Spleen (tissue), 13 donors: Measurements from ENCODE around the gene AGTR2. TPM values are rescaled to one million over a fixed set of nuclear protein-coding genes. Genes with fewer than 3 reads are reported as not detected.
"Not testable (repeated sequence)": the region's sequence is repeated elsewhere in the genome, so short reads cannot be mapped to it uniquely, and the experiment has no call there.

ENCODE experiments used
- DNase-seq: peaks from one replicate; pipeline ENCODE4 v3.0.0-alpha.2; 2020
- H3K27ac ChIP-seq, 8 donors: fragments of 200-600 bp; sonication (generic) in 7 of 8; 1 replicate in 4 of 8; 2 replicates in 4 of 8; pipeline versions ENCODE4 v1.5.0 to v1.8.0; 2016 to 2021; ENCODE audit warnings: inconsistent platforms in 4 of 8, mild to moderate bottlenecking in 4 of 8, moderate library complexity in 1 of 8
- H3K27me3 ChIP-seq, 7 donors: fragments of 200-600 bp; sonication (generic) in 6 of 7; replicated peaks in 1 of 7; 1 replicate in 4 of 7; 2 replicates in 3 of 7; pipeline versions ENCODE4 v1.5.0 to v1.8.0; 2016 to 2021; ENCODE audit warnings: inconsistent platforms in 3 of 7, mild to moderate bottlenecking in 1 of 7
- H3K36me3 ChIP-seq, 6 donors: fragments of 200-600 bp; sonication (generic) in 5 of 6; 1 replicate in 4 of 6; 2 replicates in 2 of 6; pipeline versions ENCODE4 v1.5.0 to v1.8.0; 2016 to 2021; ENCODE audit warnings: inconsistent platforms in 2 of 6
- H3K4me1 ChIP-seq, 6 donors: fragments of 200-600 bp; sonication (generic) in 5 of 6; 1 replicate in 3 of 6; 2 replicates in 3 of 6; pipeline versions ENCODE4 v1.5.0 to v1.8.0; 2016 to 2021; ENCODE audit warnings: inconsistent platforms in 3 of 6
- H3K4me3 ChIP-seq, 8 donors: fragments of 200-600 bp; sonication (generic) in 7 of 8; 1 replicate in 4 of 8; 2 replicates in 4 of 8; pipeline versions ENCODE4 v1.5.0 to v1.8.0; 2016 to 2021; ENCODE audit warnings: inconsistent platforms in 4 of 8, mild to moderate bottlenecking in 4 of 8, moderate library complexity in 2 of 8
- H3K9me3 ChIP-seq, 8 donors: fragments of 200-600 bp; sonication (generic) in 7 of 8; 1 replicate in 4 of 8; 2 replicates in 4 of 8; pipeline versions ENCODE4 v1.5.0 to v1.8.0; 2016 to 2021; ENCODE audit warnings: inconsistent platforms in 4 of 8
- CTCF ChIP-seq, 11 experiments: fragments of 200-600 bp in 7 of 11; fragments of 450-650 bp in 4 of 11; sonication (generic) in 4 of 11; IDR thresholded peaks in 8 of 11; conservative IDR thresholded peaks in 3 of 11; 1 replicate in 7 of 11; 2 replicates in 4 of 11; pipeline versions ENCODE4 v1.4.0 to v1.8.0; 2016 to 2021; ENCODE audit warnings: antibody characterized with exemption in 11 of 11, inconsistent platforms in 4 of 11, mild to moderate bottlenecking in 1 of 11
- POLR2A ChIP-seq, 3 donors: fragments of 450-650 bp; IDR thresholded peaks; one replicate each; pipeline ENCODE4 v1.5.1; 2017; ENCODE audit warnings: antibody characterized with exemption in 3 of 3, mild to moderate bottlenecking in 1 of 3
- POLR2AphosphoS5 ChIP-seq, 3 donors: sonication (generic); formaldehyde crosslinking; IDR thresholded peaks; one replicate each; pipeline ENCODE4 v1.5.1; 2017; ENCODE audit warnings: antibody characterized with exemption in 3 of 3
- WGBS, 5 donors: extraction: QIAGEN DNeasy Blood & Tissue Kit in 3 of 5; methylation state at CpG; one replicate each; pipeline versions ENCODE4 v1.1.5 to v1.1.7; 2013 to 2018; 5-methylcytosine and 5-hydroxymethylcytosine counted together
- intact Hi-C: fragments of 100-400 bp; cut with DNase I; formaldehyde crosslinking; loops from one replicate; pipeline ENCODE4 v1.15.0; 2023; ENCODE audit warnings: low total_unique reads
- long read RNA-seq, 2 donors: transcript quantifications; one replicate each; lab custom pipeline, GENCODE V29; 2026
- polyA plus RNA-seq, 3 donors: library from polyadenylated mRNA; stranded (reverse); fragments of 200-250 nt; gene quantifications; one replicate each; pipeline ENCODE4 v1.2.1, GENCODE V29; 2013
- total RNA-seq, 7 donors: library from RNA; depleted of rRNA in 3 of 7; stranded (reverse); fragments of >200 nt in 3 of 7; fragmentation: NEBNext Ultra II Directional in 4 of 7; extraction: Animal tissue kit (Norgen Biotek cat#: 25700) in 4 of 7; gene quantifications; one replicate each; pipeline versions ENCODE4 v1.1.0 to v1.2.1, GENCODE V29; 2016 to 2021
- donor health status: healthy with polysubstance abuse.
- donor health status: DM: no; HTN: no; CAD: no; lungs with moderate emphysema.
- donor health status: DM: no; HTN: no; CAD: no.
- donor health status: Bipolar disorder and iron deficiency.
- donor health status: healthy.
- donor health status: DM: no; HTN: no; CAD: no.
- donor health status: DM: yes; HTN: yes; CAD: no.

The AGTR2 gene
- total RNA-seq = not detected
- polyA plus RNA-seq = not detected
- long read RNA-seq, donor 1, partial matches to known transcripts = 0 of 4 reads
- long read RNA-seq, donor 1, other reads (novel, unspliced or antisense) = 0 of 4 reads
- long read RNA-seq, donor 2, partial matches to known transcripts = 0 of 3 reads
- long read RNA-seq, donor 2, other reads (novel, unspliced or antisense) = 0 of 3 reads

GRCh38 chrX:116170511-116170910, at the start of gene AGTR2:
TSS of gene AGTR2 (plus strand) at chrX:116170744. CDS start at chrX:116172281, 1,537 bp downstream.
- TF ChIP-seq POLR2AphosphoS5 (IDR thresholded peaks at IDR 0.05) = no peak
- TF ChIP-seq POLR2A (IDR thresholded peaks at IDR 0.05) = no peak
- TF ChIP-seq CTCF (IDR thresholded peaks at IDR 0.05 in 8 of 11, conservative IDR thresholded peaks at IDR 0.05 in 3 of 11) = no peak
- Histone ChIP-seq H3K27me3 (no peaks in the 10 kb centered on the region), H3K27ac (no peak within 1 kb of the TSS), H3K4me3 (no peak within 1 kb of the TSS), H3K9me3 (no peaks in the 10 kb centered on the region), H3K4me1 (no peaks in the 10 kb centered on the region), H3K36me3 (no peaks in the 10 kb centered on the region)
- 71 to 84% (median 74%) methylated on average over 3 of the region's 3 CpGs for WGBS, 5 donors
- DNase-seq = no peak
- intact Hi-C loops = no loop called here

GRCh38 chrX:116135277-116135676, 35.3 kb upstream of the AGTR2 start:
- Histone ChIP-seq H3K4me3 (no peak overlapping the region), H3K4me1 (no peaks in the 10 kb centered on the region), H3K27ac (no peak overlapping the region), H3K36me3 (no peaks in the 10 kb centered on the region), H3K27me3 (peaks cover 0 to 7% (median 0%) of the 10 kb centered on the region in 7 donors), H3K9me3 (no peaks in the 10 kb centered on the region)
- WGBS, 5 donors = 67 to 100% (median 81%) methylated on average over 1 of the region's 1 CpG
- TF ChIP-seq POLR2AphosphoS5 (IDR thresholded peaks at IDR 0.05) = no peak
- TF ChIP-seq POLR2A (IDR thresholded peaks at IDR 0.05) = no peak
- no peak for TF ChIP-seq CTCF (IDR thresholded peaks at IDR 0.05 in 8 of 11, conservative IDR thresholded peaks at IDR 0.05 in 3 of 11)
- intact Hi-C loops = no loop called here
- no peak for DNase-seq

- WGBS, 5 donors = 40 to 100% (median 79%) methylated on average over 1 of the region's 1 CpG; no CpG with 5 or more reads in 1 of the 5 donors
- H3K4me1 ChIP-seq, DNase-seq, H3K9me3 ChIP-seq, H3K36me3 ChIP-seq, H3K27me3 ChIP-seq, H3K27ac ChIP-seq, intact Hi-C loops, H3K4me3 ChIP-seq: not testable (repeated sequence)
Observed at GRCh38 chrX:116141270-116141669, 29.3 kb upstream of the AGTR2 start.

GRCh38 chrX:116142976-116143375, 27.6 kb upstream of the AGTR2 start:
- no peaks in the 10 kb centered on the region for H3K9me3 ChIP-seq
- H3K36me3 ChIP-seq = no peaks in the 10 kb centered on the region
- intact Hi-C loops = no loop called here
- no peaks in the 10 kb centered on the region for H3K4me1 ChIP-seq
- H3K27ac ChIP-seq = no peak overlapping the region
- H3K4me3 ChIP-seq = no peak overlapping the region
- no peaks in the 10 kb centered on the region for H3K27me3 ChIP-seq
- no peak for DNase-seq
- WGBS, 5 donors = 29 to 76% (median 69%) methylated on average over 2 of the region's 2 CpGs
- TF ChIP-seq CTCF (IDR thresholded peaks at IDR 0.05 in 8 of 11, conservative IDR thresholded peaks at IDR 0.05 in 3 of 11) (no peak), POLR2AphosphoS5 (IDR thresholded peaks at IDR 0.05) (no peak), POLR2A (IDR thresholded peaks at IDR 0.05) (no peak)

- DNase-seq = no peak
- Histone ChIP-seq H3K9me3 (no peaks in the 10 kb centered on the region), H3K4me3 (no peak overlapping the region), H3K36me3 (no peaks in the 10 kb centered on the region), H3K4me1 (no peaks in the 10 kb centered on the region), H3K27ac (no peak overlapping the region), H3K27me3 (no peaks in the 10 kb centered on the region)
- WGBS, 5 donors = 63 to 89% (median 75%) methylated on average over 9 of the region's 9 CpGs
- TF ChIP-seq POLR2AphosphoS5 (IDR thresholded peaks at IDR 0.05) (no peak), POLR2A (IDR thresholded peaks at IDR 0.05) (no peak), CTCF (IDR thresholded peaks at IDR 0.05 in 8 of 11, conservative IDR thresholded peaks at IDR 0.05 in 3 of 11) (no peak)
- intact Hi-C loops = no loop called here
Observed at GRCh38 chrX:116172976-116173375, 2.4 kb downstream of the AGTR2 start.
